GM13977 (cell line): ENCODE results near the gene SP3.

Experiments used
- DNase-seq: peaks from one replicate; pipeline ENCODE4 v3.0.0; 2012; ENCODE audit warnings: low spot score
- in situ Hi-C: fragments of 300-500 bp; cut with MboI; formaldehyde crosslinking; loops from one replicate; pipeline ENCODE4 v1.12.0; 2022; ENCODE audit warnings: low sequenced_read_pairs, low pct_unique_long_range_greater_than_20kb, mixed read lengths, inconsistent platforms; ENCODE audit not compliant: unreplicated experiment
- TF ChIP-seq, protein P1 (sequence below): IDR thresholded peaks from 2 replicates; pipeline ENCODE4 v1.5.1; 2012; ENCODE audit warnings: mild to moderate bottlenecking, control low read depth; ENCODE audit not compliant: insufficient read depth; ENCODE audit errors: extremely low read depth, missing control alignments

SP3 gene

DNA sequence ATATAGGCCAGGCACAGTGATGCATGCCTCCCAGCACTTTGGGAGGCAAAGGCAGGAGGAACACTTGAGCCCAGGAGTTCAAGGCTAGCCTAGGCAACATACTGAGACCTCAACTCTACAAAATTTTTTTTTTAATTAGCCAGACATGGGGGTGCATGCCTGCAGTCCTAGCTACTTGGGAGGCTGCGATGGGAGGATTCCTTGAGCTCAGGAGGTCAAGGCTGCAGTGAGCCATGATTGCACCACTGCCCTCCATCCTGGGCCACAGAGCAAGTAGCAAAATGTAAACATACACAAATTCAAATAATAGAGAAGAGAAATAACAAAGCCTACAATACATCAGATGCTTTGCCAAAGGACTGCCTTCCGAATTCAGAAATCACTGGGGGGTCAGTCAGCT, 7.0 kb upstream of the SP3 start:
- no peak for DNase-seq
- in situ Hi-C loops, result no loop called here
- TF ChIP-seq, protein P1, sequence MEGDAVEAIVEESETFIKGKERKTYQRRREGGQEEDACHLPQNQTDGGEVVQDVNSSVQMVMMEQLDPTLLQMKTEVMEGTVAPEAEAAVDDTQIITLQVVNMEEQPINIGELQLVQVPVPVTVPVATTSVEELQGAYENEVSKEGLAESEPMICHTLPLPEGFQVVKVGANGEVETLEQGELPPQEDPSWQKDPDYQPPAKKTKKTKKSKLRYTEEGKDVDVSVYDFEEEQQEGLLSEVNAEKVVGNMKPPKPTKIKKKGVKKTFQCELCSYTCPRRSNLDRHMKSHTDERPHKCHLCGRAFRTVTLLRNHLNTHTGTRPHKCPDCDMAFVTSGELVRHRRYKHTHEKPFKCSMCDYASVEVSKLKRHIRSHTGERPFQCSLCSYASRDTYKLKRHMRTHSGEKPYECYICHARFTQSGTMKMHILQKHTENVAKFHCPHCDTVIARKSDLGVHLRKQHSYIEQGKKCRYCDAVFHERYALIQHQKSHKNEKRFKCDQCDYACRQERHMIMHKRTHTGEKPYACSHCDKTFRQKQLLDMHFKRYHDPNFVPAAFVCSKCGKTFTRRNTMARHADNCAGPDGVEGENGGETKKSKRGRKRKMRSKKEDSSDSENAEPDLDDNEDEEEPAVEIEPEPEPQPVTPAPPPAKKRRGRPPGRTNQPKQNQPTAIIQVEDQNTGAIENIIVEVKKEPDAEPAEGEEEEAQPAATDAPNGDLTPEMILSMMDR, result no peak

DNA sequence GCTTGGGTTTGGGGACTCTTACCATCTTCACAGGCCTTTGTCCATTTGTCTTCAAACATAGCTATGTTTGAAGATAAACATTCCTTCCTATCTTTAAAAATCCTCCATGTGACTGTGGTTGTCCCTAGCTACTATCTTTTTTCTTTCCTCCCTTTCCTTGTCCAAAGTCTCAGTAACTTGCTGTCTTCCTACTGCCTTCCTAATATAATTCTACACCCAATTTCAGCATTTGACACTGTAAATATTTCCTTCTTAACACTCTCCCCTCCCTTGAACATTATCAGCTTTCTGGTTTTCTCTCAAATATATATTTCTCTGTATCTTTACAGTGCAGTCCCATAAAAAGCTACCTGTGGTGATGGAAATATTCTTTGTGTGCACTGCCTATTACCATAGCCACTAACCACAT, 5.3 kb upstream of the SP3 start:
- in situ Hi-C loops, result no loop called here
- no peak for DNase-seq
- TF ChIP-seq, protein P1, result no peak

DNA sequence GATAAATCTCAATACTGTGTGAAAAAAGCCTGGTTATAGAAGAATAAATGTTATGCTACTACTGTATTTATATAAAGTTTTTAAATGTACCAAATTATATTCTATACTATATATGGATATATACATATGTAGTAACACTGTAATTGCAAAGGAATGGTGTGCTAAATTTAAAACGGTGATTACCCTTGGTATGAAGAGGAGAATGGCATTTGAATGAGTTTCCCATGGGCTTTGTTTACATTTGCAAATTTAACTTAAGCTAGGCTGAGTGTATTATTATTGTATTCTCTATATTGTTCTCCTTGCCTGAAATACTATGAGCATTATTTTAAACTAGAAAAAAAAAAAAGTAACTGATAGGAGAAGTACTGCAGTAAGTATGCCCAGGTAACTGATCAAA, 4.7 kb upstream of the SP3 start:
- TF ChIP-seq, protein P1, result no peak
- DNase-seq, result no peak
- in situ Hi-C loops, result no loop called here

DNA sequence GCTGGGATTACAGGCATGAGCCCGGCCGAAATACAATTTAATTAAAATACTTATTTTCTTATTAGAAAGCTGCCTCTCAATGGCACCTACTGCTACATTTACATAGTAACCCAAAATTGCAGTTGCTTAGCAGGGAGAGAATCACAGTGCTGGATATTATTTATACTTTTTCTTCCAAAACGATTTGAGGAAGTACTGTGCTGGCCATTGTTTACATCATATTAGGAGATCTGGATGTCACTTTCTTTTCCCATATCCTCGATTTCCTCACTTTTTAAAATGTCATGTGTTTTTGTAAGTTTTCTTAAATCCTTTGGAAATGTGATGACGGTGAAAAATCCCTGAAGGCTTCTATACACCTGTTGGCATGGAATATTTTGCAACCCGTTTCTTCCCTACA, 3.4 kb upstream of the SP3 start:
- DNase-seq, result no peak
- TF ChIP-seq, protein P1, result no peak
- in situ Hi-C loops, result no loop called here

DNA sequence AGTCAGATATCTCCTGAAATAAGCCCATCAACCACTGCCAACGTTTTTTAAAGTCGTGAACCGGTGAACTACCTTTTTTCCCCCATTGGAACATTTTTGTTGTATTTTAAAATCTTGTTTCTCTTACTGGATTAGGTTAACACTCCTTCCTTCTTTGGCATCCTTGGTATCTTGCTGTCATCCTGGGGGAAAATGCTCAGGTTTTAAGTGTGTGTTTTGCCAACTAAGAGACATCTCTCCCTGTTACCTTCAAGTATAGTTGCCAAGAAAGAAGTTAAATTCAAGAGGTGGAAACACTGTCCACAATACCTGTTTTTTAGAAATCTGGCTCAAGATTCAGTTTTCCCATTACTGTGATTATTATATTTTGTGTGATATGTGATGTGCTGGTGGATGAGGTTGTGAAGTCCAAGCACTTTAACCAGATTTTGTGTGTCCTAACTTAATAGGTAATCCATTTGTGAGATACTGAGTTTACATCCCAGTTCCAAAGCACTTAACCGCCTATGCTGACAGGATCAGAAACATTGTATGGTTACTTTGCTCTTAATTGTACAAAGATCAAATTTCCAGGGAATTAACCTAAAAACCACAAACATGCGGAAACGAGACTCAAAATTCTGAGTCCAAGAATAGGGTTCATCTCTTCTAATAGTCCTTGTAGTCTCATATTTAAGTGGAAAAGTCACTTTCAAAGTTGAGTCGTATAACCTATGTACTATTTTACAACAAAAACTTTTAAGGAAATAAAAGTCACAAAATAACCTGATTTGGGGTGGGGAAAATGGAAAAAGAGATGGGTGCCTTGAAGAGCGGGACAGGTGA, 1.3 kb upstream of the SP3 start:
- in situ Hi-C loops, result no loop called here
- no peak for DNase-seq
- TF ChIP-seq, protein P1, result no peak

DNA sequence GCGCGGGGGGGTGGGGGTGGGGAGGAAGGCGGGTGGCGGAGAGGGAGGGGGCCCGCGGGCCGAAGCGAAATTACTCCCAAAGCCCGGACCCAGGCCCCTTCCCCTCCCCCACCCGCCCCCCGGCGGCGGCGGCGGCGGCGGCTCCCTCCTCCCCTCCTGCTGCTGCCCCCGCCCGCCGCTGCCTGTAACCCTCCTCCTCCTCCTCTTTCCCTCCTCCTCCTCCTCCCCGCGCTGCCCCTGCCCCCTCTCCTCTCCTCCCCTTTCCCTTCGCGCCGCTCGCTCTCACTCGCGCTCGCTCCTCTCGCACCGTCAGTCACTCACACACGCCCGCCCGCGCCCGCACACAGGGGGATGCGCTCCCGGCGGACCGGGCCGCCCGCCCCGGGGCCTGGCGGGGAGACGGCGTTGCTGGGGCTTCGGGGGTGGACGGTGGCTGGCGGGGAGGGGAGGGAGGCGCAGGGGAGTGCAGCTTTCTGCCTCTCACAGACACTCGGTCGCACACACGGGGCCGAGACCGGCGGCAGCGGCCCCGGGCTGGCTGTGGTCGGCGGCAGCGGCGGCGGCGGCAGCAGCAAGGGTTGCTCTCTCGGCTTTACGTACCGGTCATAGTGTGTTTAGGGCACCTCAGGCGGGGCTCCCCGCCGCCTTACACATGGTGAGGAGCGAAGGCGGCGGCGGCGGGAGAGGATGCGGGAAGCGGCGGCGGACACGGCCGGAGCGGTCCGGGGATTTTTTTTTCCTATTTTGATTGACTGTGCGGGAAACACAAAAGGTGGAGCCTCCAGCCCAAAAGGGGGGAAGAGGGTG, 405 bp downstream of the SP3 start:
- TF ChIP-seq, protein P1, result no peak
- DNase-seq, result peak; percentile 82
- in situ Hi-C loops, result no loop called here
